DOHH2 (cell line): ENCODE data around the gene MALRD1.

ENCODE experiments used
- H3F3A ChIP-seq: fragments of 200-600 bp; sonication (generic), shearing (Covaris generic); 2 replicates; pipeline ENCODE4 v1.6.0; 2016; ENCODE audit warnings: antibody characterized with exemption, mild to moderate bottlenecking; ENCODE audit not compliant: control insufficient read depth, insufficient read depth
- H3K27ac ChIP-seq: fragments of 200-600 bp; sonication (generic); 2 replicates; pipeline ENCODE4 v1.5.1; 2014; ENCODE audit warnings: low read depth, mild to moderate bottlenecking, low read length, moderate library complexity
- H3K27me3 ChIP-seq: fragments of 200-600 bp; sonication (generic); 2 replicates; pipeline ENCODE4 v1.6.1; 2014; ENCODE audit warnings: mild to moderate bottlenecking, low read length, mixed read lengths; ENCODE audit not compliant: control insufficient read depth
- H3K36me3 ChIP-seq: fragments of 200-600 bp; sonication (generic); 2 replicates; pipeline ENCODE4 v1.6.1; 2014; ENCODE audit warnings: mild to moderate bottlenecking, low read length, moderate library complexity, mixed read lengths; ENCODE audit not compliant: control insufficient read depth
- H3K4me1 ChIP-seq: fragments of 200-600 bp; sonication (generic); 2 replicates; pipeline ENCODE4 v1.6.1; 2014; ENCODE audit warnings: mild to moderate bottlenecking, low read length, mixed read lengths; ENCODE audit not compliant: control insufficient read depth
- H3K4me2 ChIP-seq: fragments of 200-600 bp; sonication (generic); 2 replicates; pipeline ENCODE4 v1.6.0; 2014; ENCODE audit warnings: mild to moderate bottlenecking, low read length, moderate library complexity
- H3K4me3 ChIP-seq: fragments of 200-600 bp; sonication (generic); 2 replicates; pipeline ENCODE4 v1.5.1; 2014; ENCODE audit warnings: mild to moderate bottlenecking, low read length, mixed read lengths
- H3K79me2 ChIP-seq: fragments of 200-600 bp; sonication (generic); 2 replicates; pipeline ENCODE4 v1.6.1; 2014; ENCODE audit warnings: mild to moderate bottlenecking, low read length, mixed read lengths; ENCODE audit not compliant: control insufficient read depth
- H3K9me2 ChIP-seq: fragments of 200-600 bp; sonication (generic); replicated peaks from 2 replicates; pipeline ENCODE4 v1.6.1; 2014; ENCODE audit warnings: mild to moderate bottlenecking, low read length, mixed read lengths; ENCODE audit not compliant: control insufficient read depth
- H3K9me3 ChIP-seq: fragments of 200-600 bp; sonication (generic); 2 replicates; pipeline ENCODE4 v1.6.1; 2014; ENCODE audit warnings: antibody characterized with exemption, low read length, mixed read lengths; ENCODE audit not compliant: control insufficient read depth, insufficient read depth
- H4K20me1 ChIP-seq: fragments of 200-600 bp; sonication (generic); 2 replicates; pipeline ENCODE4 v1.6.0; 2014; ENCODE audit warnings: low read depth, mild to moderate bottlenecking, antibody characterized with exemption, low read length, moderate library complexity; ENCODE audit not compliant: control insufficient read depth, insufficient read depth
- CTCF ChIP-seq: fragments of 200-600 bp; sonication (generic); IDR thresholded peaks from one replicate; pipeline ENCODE4 v1.5.1; 2014; ENCODE audit warnings: antibody characterized with exemption, mild to moderate bottlenecking, low read depth, low read length; ENCODE audit not compliant: poor library complexity, severe bottlenecking
- EZH2phosphoT487 ChIP-seq: fragments of 200-600 bp; sonication (generic); IDR thresholded peaks from 2 replicates; pipeline ENCODE4 v1.6.1; 2017; ENCODE audit warnings: borderline replicate concordance, mild to moderate bottlenecking, antibody characterized with exemption, low read length, moderate library complexity, mixed read lengths

Gene MALRD1

DNA sequence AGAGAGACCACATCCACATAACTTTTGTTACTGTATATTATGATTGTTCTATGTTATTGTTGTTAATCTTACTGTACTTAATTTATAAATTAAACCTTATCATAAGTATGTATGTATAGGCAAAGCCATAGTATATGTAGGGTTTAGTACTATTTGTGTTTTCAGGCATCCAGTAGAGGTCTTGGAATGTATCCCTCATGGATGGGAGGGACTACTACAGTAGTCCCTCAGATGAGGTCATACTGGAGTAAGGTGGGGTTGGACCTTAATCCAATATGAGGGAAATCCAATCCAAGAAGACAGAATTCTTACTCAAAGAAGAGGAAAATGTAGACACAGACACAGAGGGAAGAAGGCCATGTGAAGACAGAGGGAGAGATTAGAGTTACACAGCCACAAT, 34.1 kb upstream of the MALRD1 start:
- Histone ChIP-seq H3K4me1 (no peaks in the 10 kb centered on the region), H3K4me2 (no peak overlapping the region), H3K9me2 (no peaks in the 10 kb centered on the region), H3K4me3 (no peak overlapping the region), H3K27ac (no peak overlapping the region), H4K20me1 (no peaks in the 10 kb centered on the region), H3K79me2 (no peaks in the 10 kb centered on the region), H3K9me3 (no peaks in the 10 kb centered on the region), H3K27me3 (no peaks in the 10 kb centered on the region), H3F3A (no peaks in the 10 kb centered on the region), H3K36me3 (no peaks in the 10 kb centered on the region)
- no peak for TF ChIP-seq CTCF
- no peak for TF ChIP-seq EZH2phosphoT487

DNA sequence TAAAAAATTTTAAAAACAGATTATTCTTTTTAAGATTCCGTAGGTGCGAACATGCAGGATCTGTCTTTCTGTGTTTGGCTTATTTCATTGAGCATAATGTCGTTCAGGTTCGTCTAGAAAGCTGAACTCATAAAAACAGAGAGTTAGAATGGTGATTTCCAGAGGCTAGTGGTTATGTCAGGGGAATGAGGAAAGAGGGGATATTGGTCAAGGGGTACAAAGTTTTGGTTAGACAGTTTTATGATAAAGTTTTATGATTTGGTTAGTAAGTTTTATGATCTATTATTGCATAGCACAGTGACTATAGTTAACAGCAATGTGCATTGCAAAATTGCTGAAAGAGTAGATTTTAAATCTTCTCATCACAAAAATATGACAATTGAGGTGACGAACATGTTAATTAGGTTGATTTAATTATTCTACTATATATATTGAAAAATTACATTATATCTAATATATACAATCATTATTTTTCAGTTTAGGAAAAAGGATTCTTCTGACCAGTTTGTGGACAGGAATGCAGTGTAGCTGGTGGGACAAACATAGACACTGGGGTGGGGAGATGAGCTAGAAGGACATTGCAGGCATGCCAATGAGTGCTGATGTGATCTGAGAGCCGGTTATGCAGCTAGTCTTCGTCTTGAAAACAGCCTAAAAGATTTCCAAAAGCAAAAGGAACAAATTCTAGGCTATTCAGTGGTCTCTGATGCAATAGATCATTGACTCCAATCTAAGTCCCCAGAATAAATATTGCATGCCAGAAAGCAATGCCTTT, 31.3 kb upstream of the MALRD1 start:
- Histone ChIP-seq H3K27me3 (no peaks in the 10 kb centered on the region), H3F3A (no peaks in the 10 kb centered on the region), H3K4me3 (no peak overlapping the region), H3K27ac (no peak overlapping the region), H3K4me1 (no peaks in the 10 kb centered on the region), H4K20me1 (no peaks in the 10 kb centered on the region), H3K79me2 (no peaks in the 10 kb centered on the region), H3K36me3 (no peaks in the 10 kb centered on the region), H3K9me3 (no peaks in the 10 kb centered on the region), H3K9me2 (no peaks in the 10 kb centered on the region), H3K4me2 (no peak overlapping the region)
- TF ChIP-seq CTCF, result no peak
- TF ChIP-seq EZH2phosphoT487, result no peak

DNA sequence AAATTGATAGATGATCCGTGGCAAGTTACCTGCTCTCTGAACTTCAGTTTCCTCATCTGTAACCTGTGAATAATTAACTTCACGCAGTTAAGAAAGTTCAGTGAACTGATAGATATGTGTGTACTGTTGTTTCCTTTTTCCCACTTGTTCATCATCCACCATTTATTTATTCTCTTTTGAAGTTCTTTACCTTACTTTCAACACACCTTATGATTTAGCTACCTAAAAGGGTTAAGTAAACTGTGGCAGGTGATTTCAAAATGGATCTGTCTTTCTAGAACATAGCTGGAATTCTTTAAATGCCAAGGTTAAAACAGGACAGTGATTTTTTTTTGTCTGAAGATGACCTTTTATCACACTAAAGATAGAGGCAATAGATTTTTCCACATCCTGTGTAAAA, 27.4 kb upstream of the MALRD1 start:
- H3K27me3 ChIP-seq, result no peaks in the 10 kb centered on the region
- H3K79me2 ChIP-seq, result no peaks in the 10 kb centered on the region
- H3K4me3 ChIP-seq, result no peak overlapping the region
- no peaks in the 10 kb centered on the region for H3F3A ChIP-seq
- H3K9me2 ChIP-seq, result no peaks in the 10 kb centered on the region
- no peaks in the 10 kb centered on the region for H3K36me3 ChIP-seq
- H3K4me2 ChIP-seq, result no peak overlapping the region
- H3K4me1 ChIP-seq, result no peaks in the 10 kb centered on the region
- H3K9me3 ChIP-seq, result no peaks in the 10 kb centered on the region
- no peaks in the 10 kb centered on the region for H4K20me1 ChIP-seq
- TF ChIP-seq EZH2phosphoT487 (no peak), CTCF (no peak)
- no peak overlapping the region for H3K27ac ChIP-seq
